ENCODE results near the gene TNFRSF8.

DNA sequence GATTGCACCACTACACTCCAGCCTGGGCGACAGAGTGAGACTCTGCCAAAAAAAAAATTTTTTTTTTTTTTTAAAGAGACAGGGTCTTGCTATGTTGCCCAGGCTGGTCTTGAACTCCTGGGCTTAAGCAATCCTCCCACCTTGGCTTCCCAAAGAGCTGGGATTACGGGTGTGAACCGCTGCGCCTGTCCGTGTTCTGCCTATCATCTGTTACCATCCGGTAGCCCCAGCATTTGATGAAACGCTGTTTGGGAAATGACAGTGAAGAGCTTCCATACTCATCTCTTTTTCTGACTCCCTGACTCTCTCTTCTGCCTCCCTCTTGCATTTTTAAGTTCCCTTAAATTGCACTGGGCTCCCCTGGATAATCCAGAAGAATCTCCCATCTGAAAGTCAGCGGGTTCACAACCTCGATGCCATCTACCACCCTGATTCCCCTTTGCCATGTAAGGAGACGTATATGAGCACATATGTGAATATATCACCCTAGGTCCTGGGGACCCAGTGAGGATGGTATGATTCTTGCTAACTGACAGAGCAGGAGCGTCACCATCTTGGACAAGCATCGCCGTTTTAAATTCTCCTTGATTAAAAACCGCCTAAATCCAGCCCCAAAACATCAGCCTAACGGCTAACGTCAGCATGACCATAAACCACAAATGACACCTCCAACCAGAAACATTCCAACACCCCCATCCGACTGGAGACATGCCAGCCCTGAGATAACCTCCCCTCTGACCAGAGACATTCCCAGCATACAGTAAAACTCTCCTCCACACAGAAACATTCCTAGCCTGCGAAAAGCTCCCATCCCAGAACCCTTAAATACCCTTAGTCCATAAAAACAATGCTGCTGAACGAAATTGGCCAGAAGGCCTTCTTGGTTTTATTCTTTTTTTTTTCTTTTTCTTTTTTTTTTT is 12.4 kb downstream of the TNFRSF8 start:
- TF ChIP-seq REST (IDR thresholded peaks at IDR 0.05; ENCODE audit: insufficient read depth in 1 of 2, low read depth in 2 of 2, low read length in 2 of 2) (no peak), POLR2AphosphoS5 (IDR thresholded peaks at IDR 0.05; ENCODE audit: low read depth, low read length) (no peak), TAF1 (IDR thresholded peaks at IDR 0.05; ENCODE audit: borderline replicate concordance, insufficient read depth, low read length) (no peak), SIN3A (IDR thresholded peaks at IDR 0.05; ENCODE audit: borderline replicate concordance, insufficient read depth, low read length) (no peak), FOXP2 (optimal IDR thresholded peaks at IDR 0.05; ENCODE audit: borderline replicate concordance, extremely low read depth, extremely low read length, insufficient read depth) (no peak)
